ENCODE measurements around the gene CGA.

DNA sequence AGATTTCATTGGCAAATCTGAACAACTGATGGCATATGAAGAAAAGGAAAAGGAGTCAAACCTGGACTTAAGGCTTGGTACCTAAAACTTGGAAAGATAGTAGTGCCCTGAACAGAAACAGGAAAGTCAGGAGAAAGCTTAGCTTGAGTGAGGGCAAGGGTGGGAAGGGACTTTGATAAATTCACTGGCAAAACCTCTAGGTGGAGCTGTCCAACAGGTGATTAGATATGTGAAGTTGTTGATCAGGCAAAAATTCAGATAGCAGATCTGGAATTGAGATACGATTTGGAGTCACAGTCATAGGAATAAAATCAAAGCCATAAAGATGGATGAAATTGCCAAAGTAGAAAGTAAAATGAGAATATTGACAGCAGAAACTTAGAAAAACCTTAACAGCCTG lies 44.3 kb upstream of the CGA start:
- peak; percentile 58 to 87 (median 79) for TF ChIP-seq CTCF (IDR thresholded peaks at IDR 0.05 in 8 of 11, conservative IDR thresholded peaks at IDR 0.05 in 3 of 11)
- TF ChIP-seq POLR2A (IDR thresholded peaks at IDR 0.05) = no peak
- no peak for TF ChIP-seq POLR2AphosphoS5 (IDR thresholded peaks at IDR 0.05)
